CD4-positive, alpha-beta memory T cell (primary cell): ENCODE measurements around the gene SLC25A23. TPM values are rescaled to one million over a fixed set of nuclear protein-coding genes. Genes with fewer than 3 reads are reported as not detected.

Experiments
- CTCF ChIA-PET: fragments of 350-600 bp; sonication (Branson Sonifier 250); formaldehyde crosslinking; loops from one replicate; lab custom pipeline; 2021; ENCODE audit warnings: inconsistent platforms; ENCODE audit not compliant: partially characterized antibody; lab: Charles Lee
- POLR2A ChIA-PET: fragments of 350-600 bp; sonication (Branson Sonifier 250); formaldehyde crosslinking; loops from one replicate; lab custom pipeline; 2021; ENCODE audit not compliant: partially characterized antibody; lab: Charles Lee
- DNase-seq, 5 donors: peaks; one replicate each; pipeline versions ENCODE4 v3.0.0 to v3.0.0-alpha.2; 2020 to 2022; ENCODE audit warnings: mixed read lengths in 1 of 5
- H3K27ac ChIP-seq: one replicate; pipeline ENCODE4 v1.7.0; 2013; ENCODE audit warnings: low read depth, low read length
- H3K27me3 ChIP-seq: 2 replicates; pipeline ENCODE4 v1.7.0; 2013; ENCODE audit warnings: mild to moderate bottlenecking, low read length, moderate library complexity; ENCODE audit not compliant: insufficient read depth
- H3K36me3 ChIP-seq: 2 replicates; pipeline ENCODE4 v1.7.0; 2013; ENCODE audit warnings: mild to moderate bottlenecking, low read length, moderate library complexity; ENCODE audit not compliant: insufficient read depth
- H3K4me1 ChIP-seq: 2 replicates; pipeline ENCODE4 v1.7.0; 2013; ENCODE audit warnings: mild to moderate bottlenecking, low read length, moderate library complexity; ENCODE audit not compliant: insufficient read depth
- H3K4me3 ChIP-seq, 2 donors: one replicate each; pipeline ENCODE4 v1.7.0; 2013; ENCODE audit warnings: low read length in 2 of 2, mild to moderate bottlenecking in 1 of 2
- H3K9me3 ChIP-seq, 2 donors: one replicate each; pipeline ENCODE4 v1.7.0; 2013; ENCODE audit warnings: low read length in 2 of 2, control low read depth in 1 of 2; ENCODE audit not compliant: control insufficient read depth in 1 of 2
- H3K27ac Mint-ChIP-seq, 7 donors: one replicate each; pipeline ENCODE4 v1.8.0; 2020 to 2021; ENCODE audit warnings: mixed read lengths in 7 of 7, mild to moderate bottlenecking in 6 of 7, inconsistent platforms in 3 of 7, moderate library complexity in 3 of 7
- H3K27me3 Mint-ChIP-seq, 2 donors: one replicate each; pipeline ENCODE4 v1.8.0; 2020 to 2021; ENCODE audit warnings: mixed read lengths in 2 of 2
- H3K36me3 Mint-ChIP-seq, 2 donors: one replicate each; pipeline ENCODE4 v1.8.0; 2020 to 2021; ENCODE audit warnings: mixed read lengths in 2 of 2, inconsistent platforms in 1 of 2, mild to moderate bottlenecking in 1 of 2
- H3K4me1 Mint-ChIP-seq, 4 donors: one replicate each; pipeline ENCODE4 v1.8.0; 2020 to 2021; ENCODE audit warnings: mixed read lengths in 4 of 4, mild to moderate bottlenecking in 1 of 4
- H3K4me3 Mint-ChIP-seq, 8 donors: one replicate each; pipeline ENCODE4 v1.8.0; 2020 to 2021; ENCODE audit warnings: mixed read lengths in 8 of 8, mild to moderate bottlenecking in 7 of 8, moderate library complexity in 6 of 8, inconsistent platforms in 3 of 8
- H3K9me3 Mint-ChIP-seq, 8 donors: one replicate each; pipeline ENCODE4 v1.8.0; 2020 to 2021; ENCODE audit warnings: mixed read lengths in 8 of 8, mild to moderate bottlenecking in 5 of 8, inconsistent platforms in 3 of 8, moderate library complexity in 1 of 8
- intact Hi-C: fragments of 100-400 bp; cut with micrococcal nuclease; formaldehyde crosslinking; loops from one replicate; pipeline ENCODE4 v1.15.1; 2023
- polyA plus RNA-seq, 2 donors: library from polyadenylated mRNA; unstranded; fragments of 300-500 nt; fragmentation: Illumina TruSeq; gene quantifications; one replicate each; pipeline ENCODE4 v1.2.3, GENCODE V29; 2021
- total RNA-seq, 2 experiments: library from RNA; stranded (reverse); gene quantifications; one replicate each; pipeline ENCODE4 v1.2.3, GENCODE V29; 2021

SLC25A23 gene
- total and polyA plus RNA-seq, 4 experiments from 2014 or later = 8.2 to 25.5 (median 24.6) TPM

DNA sequence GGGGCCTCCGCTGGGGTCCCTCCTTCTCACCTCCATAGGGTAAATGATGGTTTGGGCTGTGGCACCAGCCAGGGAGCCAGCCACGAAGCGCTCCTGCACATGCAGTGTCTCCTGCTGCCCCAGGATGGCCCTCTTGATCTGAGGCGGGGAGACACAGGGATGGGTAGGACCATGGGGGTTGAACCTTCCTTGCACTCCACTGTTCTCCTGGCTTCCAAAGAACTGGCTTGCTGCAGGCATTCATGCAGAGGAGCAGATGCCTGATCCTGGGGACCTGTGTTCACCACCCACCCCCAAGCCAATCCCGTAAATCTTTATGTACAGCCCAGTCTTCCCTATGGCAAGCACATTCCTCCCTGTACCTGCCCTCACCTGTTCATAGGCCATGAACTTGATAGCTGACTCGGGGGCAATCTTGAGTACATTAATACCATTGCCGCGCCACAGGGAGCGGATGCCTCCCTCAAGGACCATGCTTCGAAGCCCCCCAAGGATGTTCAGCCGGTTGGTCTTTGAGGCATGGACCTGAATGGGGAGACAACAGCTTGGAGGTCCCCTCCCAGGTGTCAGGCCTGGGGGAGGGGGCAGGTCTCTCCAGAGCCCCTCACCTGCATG, 5.5 kb downstream of the SLC25A23 start:
- CTCF ChIA-PET = no interaction called here

DNA sequence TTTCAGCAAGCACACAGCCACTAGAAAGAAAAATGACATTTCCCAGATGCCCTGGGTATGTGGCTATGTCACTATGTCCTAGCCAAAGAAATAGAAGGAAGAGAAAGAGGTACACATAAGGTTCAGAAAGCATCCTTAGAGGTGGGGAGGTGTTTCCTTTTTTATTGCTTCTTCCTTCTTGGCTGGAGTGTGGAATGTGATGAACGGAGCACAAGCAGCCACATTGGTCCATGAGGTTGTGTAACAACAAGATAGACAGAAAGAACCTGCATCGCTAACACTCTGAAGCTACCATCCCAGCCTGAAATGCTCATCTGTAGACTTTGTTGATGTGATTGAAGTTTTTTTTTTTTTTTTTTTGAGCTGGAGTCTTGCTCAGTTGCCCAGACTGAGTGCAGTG, 6.7 kb downstream of the SLC25A23 start:
- no peaks in the 10 kb centered on the region for H3K27me3 ChIP-seq
- no peak overlapping the region for H3K27ac ChIP-seq
- H3K9me3 ChIP-seq = peaks cover 0 to 18% of the 10 kb centered on the region in 2 donors
- Mint-ChIP-seq H3K4me1 (peaks cover 0 to 1% (median under 1%) of the 10 kb centered on the region in 4 donors), H3K36me3 (peaks cover 30 to 46% of the 10 kb centered on the region in 2 donors), H3K4me3 (no peak overlapping the region), H3K9me3 (peaks cover 0 to 22% (median 4%) of the 10 kb centered on the region in 8 donors), H3K27ac (peak overlapping the region in 1 of 7 donors; percentile 70), H3K27me3 (no peaks in the 10 kb centered on the region)
- H3K4me3 ChIP-seq = no peak overlapping the region
- peaks cover 14% of the 10 kb centered on the region for H3K36me3 ChIP-seq
- intact Hi-C loops = no loop called here
- no peaks in the 10 kb centered on the region for H3K4me1 ChIP-seq
- POLR2A ChIA-PET = no interaction called here
- CTCF ChIA-PET = no interaction called here
- DNase-seq = no peak

More for the DNA sequence above, 5.5 kb downstream of the SLC25A23 start:
- peaks cover 4 to 12% (median 9%) of the 10 kb centered on the region in 4 donors for H3K4me1 Mint-ChIP-seq
- POLR2A ChIA-PET = no interaction called here
- H3K4me3 Mint-ChIP-seq = no peak overlapping the region
- Histone ChIP-seq H3K36me3 (peaks cover 14% of the 10 kb centered on the region), H3K27me3 (no peaks in the 10 kb centered on the region), H3K9me3 (peaks cover 0 to 18% of the 10 kb centered on the region in 2 donors), H3K27ac (no peak overlapping the region), H3K4me3 (no peak overlapping the region), H3K4me1 (peaks cover 8% of the 10 kb centered on the region)
- intact Hi-C loops = no loop called here
- peaks cover 30 to 46% of the 10 kb centered on the region in 2 donors for H3K36me3 Mint-ChIP-seq
- peaks cover 0 to 22% (median 4%) of the 10 kb centered on the region in 8 donors for H3K9me3 Mint-ChIP-seq
- H3K27me3 Mint-ChIP-seq = no peaks in the 10 kb centered on the region
- no peak overlapping the region for H3K27ac Mint-ChIP-seq
- DNase-seq = no peak

DNA sequence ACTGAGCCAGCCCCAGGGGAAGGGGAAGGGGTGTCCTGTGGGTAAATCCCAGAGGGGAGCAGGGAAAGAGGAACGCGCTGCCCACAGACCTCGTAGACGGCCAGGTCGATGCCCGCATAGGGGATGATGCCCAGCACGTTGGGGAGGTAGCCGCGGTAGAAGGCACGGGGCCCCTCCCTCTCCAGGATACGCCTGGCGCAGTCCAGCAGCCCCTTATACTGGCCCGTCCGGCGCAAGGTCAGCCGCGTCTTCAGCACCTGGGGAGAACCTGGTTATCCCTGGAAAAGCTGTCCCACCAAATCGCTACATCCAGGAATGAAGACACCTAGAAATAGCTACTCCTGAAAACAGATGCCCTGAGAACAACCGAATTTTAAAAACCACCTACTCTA, 7.4 kb downstream of the SLC25A23 start:
- intact Hi-C loops = no loop called here
- Mint-ChIP-seq H3K4me1 (peaks cover 0 to 1% (median 0%) of the 10 kb centered on the region in 4 donors), H3K27ac (no peak overlapping the region), H3K9me3 (peaks cover 0 to 22% (median 4%) of the 10 kb centered on the region in 8 donors), H3K4me3 (no peak overlapping the region), H3K27me3 (no peaks in the 10 kb centered on the region), H3K36me3 (peaks cover 30 to 46% of the 10 kb centered on the region in 2 donors)
- no peak overlapping the region for H3K4me3 ChIP-seq
- POLR2A ChIA-PET = no interaction called here
- CTCF ChIA-PET = no interaction called here
- peaks cover 0 to 18% of the 10 kb centered on the region in 2 donors for H3K9me3 ChIP-seq
- H3K27ac ChIP-seq = no peak overlapping the region
- peaks cover 14% of the 10 kb centered on the region for H3K36me3 ChIP-seq
- no peak for DNase-seq
- no peaks in the 10 kb centered on the region for H3K4me1 ChIP-seq
- no peaks in the 10 kb centered on the region for H3K27me3 ChIP-seq

DNA sequence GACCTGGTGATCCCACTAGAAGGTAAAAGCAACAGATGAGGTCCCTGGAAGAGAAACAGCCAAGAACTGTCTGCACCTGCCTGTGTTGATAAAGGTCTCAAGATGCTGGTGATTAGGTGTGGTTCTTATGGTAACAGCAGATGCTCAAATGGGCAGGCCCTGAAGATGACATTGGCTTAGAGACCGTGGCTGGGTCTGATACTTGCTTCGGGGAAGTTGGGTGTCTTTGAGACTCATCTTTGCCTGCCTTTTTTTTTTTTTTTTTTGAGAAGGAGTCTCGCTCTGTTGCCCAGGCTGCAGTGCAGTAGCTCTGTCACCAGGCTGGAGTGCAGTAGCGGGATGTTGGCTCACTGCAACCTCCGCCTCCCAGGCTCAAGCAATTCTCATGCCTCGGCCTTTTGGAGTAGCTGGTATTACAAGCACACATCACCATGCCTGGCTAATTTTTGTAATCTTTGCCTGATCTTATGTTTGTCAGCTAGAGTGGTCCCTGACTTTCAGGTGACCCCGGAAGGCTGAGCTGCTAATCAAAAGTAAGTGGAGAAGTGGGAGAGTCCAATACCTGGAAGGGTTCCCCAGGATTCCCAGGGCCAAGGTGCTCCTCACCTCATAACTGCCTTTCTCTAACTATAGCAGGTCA, 7.9 kb downstream of the SLC25A23 start:
- CTCF ChIA-PET = no interaction called here
- H3K9me3 ChIP-seq = peaks cover 0 to 18% of the 10 kb centered on the region in 2 donors
- intact Hi-C loops = no loop called here
- Mint-ChIP-seq H3K9me3 (peaks cover 0 to 22% (median 4%) of the 10 kb centered on the region in 8 donors), H3K27me3 (no peaks in the 10 kb centered on the region), H3K4me1 (peaks cover 0 to 1% (median 0%) of the 10 kb centered on the region in 4 donors), H3K4me3 (no peak overlapping the region), H3K27ac (no peak overlapping the region), H3K36me3 (peaks cover 32 to 51% of the 10 kb centered on the region in 2 donors)
- no peak overlapping the region for H3K27ac ChIP-seq
- H3K4me1 ChIP-seq = no peaks in the 10 kb centered on the region
- no peaks in the 10 kb centered on the region for H3K27me3 ChIP-seq
- POLR2A ChIA-PET = no interaction called here
- H3K36me3 ChIP-seq = peaks cover 14% of the 10 kb centered on the region
- H3K4me3 ChIP-seq = no peak overlapping the region
- DNase-seq = no peak

DNA sequence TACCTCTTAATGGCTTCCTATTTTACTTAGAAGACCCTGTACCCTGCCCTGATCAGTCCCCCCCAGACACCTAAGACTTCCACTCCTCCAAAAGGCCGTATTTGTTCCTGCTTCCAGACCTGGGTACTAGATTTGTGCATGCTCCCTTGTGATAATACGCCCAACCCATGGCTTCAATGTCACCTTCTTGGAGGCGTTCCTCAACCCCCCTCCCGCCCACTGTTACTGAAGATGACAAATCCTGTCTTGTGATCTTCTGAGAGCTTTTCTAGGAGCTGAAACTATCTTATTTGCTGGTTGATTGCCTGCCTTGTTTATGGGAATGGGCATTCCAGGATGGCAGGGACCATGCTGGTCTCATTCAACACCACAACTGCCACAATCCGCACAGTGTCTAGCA, 9.4 kb downstream of the SLC25A23 start:
- Histone ChIP-seq H3K4me1 (no peaks in the 10 kb centered on the region), H3K27me3 (no peaks in the 10 kb centered on the region), H3K4me3 (no peak overlapping the region), H3K36me3 (peaks cover 11% of the 10 kb centered on the region), H3K27ac (no peak overlapping the region), H3K9me3 (peaks cover 0 to 16% of the 10 kb centered on the region in 2 donors)
- CTCF ChIA-PET = no interaction called here
- Mint-ChIP-seq H3K27ac (no peak overlapping the region), H3K9me3 (peaks cover 0 to 14% (median 4%) of the 10 kb centered on the region in 8 donors), H3K4me1 (peaks cover 0 to 1% (median 0%) of the 10 kb centered on the region in 4 donors), H3K4me3 (no peak overlapping the region), H3K36me3 (peaks cover 32 to 50% of the 10 kb centered on the region in 2 donors), H3K27me3 (no peaks in the 10 kb centered on the region)
- POLR2A ChIA-PET = no interaction called here
- no peak for DNase-seq
- intact Hi-C loops = no loop called here

DNA sequence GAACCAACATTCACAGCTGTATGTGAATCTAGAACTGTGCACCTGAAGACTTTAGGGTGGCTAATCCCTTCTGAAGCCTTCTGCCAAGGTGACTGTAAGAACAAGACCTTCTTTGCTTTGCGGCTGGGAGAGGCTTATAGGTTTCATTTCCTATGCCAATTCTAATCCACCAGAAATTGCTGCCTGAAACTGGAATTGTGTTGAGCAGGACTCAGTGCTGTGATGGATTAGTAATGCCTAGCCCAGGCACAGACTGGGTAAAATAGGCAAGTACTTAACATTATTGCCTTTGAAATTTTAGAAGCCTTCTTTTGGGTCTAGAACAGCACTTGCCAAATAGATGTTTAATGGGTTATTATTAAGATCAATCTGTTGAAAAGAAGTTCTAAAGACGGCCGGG, 11.5 kb downstream of the SLC25A23 start:
- no peaks in the 10 kb centered on the region for H3K27me3 ChIP-seq
- Mint-ChIP-seq H3K4me1 (peaks cover 0 to 1% (median 0%) of the 10 kb centered on the region in 4 donors), H3K9me3 (no peaks in the 10 kb centered on the region), H3K36me3 (peaks cover 17 to 35% of the 10 kb centered on the region in 2 donors), H3K4me3 (no peak overlapping the region), H3K27ac (no peak overlapping the region), H3K27me3 (no peaks in the 10 kb centered on the region)
- H3K36me3 ChIP-seq = no peaks in the 10 kb centered on the region
- H3K4me1 ChIP-seq = no peaks in the 10 kb centered on the region
- ChIA-PET POLR2A (no interaction called here), CTCF (no interaction called here)
- intact Hi-C loops = no loop called here
- no peak overlapping the region for H3K27ac ChIP-seq
- H3K9me3 ChIP-seq = no peaks in the 10 kb centered on the region
- DNase-seq = no peak
- no peak overlapping the region for H3K4me3 ChIP-seq

DNA sequence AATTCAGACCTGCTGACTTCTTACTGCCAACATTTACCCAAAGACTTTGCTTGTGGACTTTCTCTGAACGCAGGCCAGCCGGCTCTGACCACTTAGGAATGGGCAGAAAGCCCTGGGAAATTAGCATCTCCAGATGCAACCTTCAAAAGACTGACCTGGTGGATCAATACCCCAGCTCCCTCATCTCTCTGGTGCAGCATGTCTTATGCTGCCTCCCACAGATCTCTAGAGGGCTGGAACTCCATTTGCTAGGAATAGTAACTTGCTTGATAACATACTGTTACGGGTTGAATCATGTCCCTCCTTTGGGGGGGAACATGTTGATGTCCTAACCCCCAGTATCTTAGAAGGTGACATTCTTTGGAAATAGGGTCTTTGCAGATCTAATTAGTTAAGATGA, 13.1 kb downstream of the SLC25A23 start:
- peaks cover 0 to 1% (median 0%) of the 10 kb centered on the region in 4 donors for H3K4me1 Mint-ChIP-seq

More for the DNA sequence above, 13.1 kb downstream of the SLC25A23 start:
- H3K9me3 Mint-ChIP-seq = no peaks in the 10 kb centered on the region
- no peak for DNase-seq
- peak overlapping the region in 1 of 8 donors; percentile 12 for H3K4me3 Mint-ChIP-seq
- intact Hi-C loops = no loop called here
- Histone ChIP-seq H3K36me3 (no peaks in the 10 kb centered on the region), H3K4me3 (no peak overlapping the region), H3K27me3 (no peaks in the 10 kb centered on the region), H3K4me1 (no peaks in the 10 kb centered on the region), H3K9me3 (no peaks in the 10 kb centered on the region), H3K27ac (no peak overlapping the region)
- peaks cover 12 to 22% of the 10 kb centered on the region in 2 donors for H3K36me3 Mint-ChIP-seq
- H3K27me3 Mint-ChIP-seq = no peaks in the 10 kb centered on the region
- POLR2A ChIA-PET = no interaction called here
- CTCF ChIA-PET = no interaction called here
- H3K27ac Mint-ChIP-seq = no peak overlapping the region
